HG03575 (cell line): ENCODE data around the gene FAIM.
"Not testable (repeated sequence)": the region's sequence is repeated elsewhere in the genome, so short reads cannot be mapped to it uniquely, and the experiment has no call there.

Source experiments
- ATAC-seq: cut with Tn5 transposase; IDR thresholded peaks from one replicate; pipeline ENCODE4 v1.9.1; 2021; ENCODE audit not compliant: unreplicated experiment, insufficient number of reproducible peaks, low FRiP score; ENCODE audit errors: extremely low read depth

Gene FAIM

DNA sequence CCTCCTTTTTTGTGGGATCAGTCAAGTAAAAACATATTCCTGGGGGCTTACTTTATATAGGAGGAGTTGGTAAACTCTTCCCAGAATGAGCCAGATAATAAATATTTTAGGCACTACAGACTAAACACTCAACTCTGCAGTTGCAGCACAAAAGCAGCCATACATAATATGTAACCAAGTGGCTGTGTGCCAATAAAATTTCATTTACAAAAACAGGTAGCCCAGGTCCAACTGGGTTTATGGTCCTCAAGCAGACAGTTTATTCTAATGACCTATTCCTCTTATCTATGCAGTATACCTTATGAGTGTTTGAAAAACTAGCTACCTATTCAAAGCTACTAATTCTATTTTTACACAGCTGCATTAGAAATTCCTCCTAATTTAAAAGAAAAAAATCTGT lies 61.8 kb downstream of the FAIM start:
- no peak for ATAC-seq

DNA sequence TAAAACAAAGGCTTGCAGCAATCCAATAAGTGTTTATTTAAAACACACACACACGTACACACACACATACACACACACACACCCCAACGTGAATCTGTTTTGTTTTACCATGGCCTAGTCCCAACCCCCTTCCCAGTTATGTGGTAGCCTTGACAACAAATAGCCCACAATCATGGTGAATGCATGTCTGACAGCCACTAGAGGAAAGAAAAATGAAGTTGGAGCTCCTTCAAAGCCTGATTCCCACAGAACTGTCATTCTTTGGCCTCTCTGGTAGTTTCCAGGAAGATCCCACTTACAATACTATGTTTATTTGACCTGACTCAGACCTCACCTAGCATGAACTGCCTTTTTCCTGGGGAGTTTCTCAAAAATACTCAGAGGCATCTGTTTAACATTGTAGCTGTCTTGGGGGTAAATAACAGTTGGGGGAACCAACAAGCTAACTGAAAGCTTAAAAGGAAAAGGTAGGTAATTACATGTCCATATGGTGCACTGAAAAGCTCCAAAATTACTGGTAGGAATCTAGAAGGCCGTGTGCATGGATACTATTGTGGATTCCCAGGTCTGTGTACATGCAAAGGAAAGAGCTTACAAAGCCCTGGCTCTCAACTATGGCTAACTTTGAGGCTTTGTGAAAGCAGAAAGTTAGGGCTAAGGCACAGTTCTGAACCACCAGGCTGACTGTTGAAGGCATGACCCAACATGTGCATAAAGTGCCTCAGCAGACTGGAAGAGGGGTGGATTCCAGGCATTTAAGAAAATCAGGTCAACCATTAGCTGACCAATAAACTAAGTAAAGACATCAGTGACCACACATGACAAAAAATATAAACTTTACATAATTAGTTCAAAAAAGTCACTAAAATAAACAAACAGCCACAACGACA lies 65.3 kb downstream of the FAIM start:
- ATAC-seq = no peak

DNA sequence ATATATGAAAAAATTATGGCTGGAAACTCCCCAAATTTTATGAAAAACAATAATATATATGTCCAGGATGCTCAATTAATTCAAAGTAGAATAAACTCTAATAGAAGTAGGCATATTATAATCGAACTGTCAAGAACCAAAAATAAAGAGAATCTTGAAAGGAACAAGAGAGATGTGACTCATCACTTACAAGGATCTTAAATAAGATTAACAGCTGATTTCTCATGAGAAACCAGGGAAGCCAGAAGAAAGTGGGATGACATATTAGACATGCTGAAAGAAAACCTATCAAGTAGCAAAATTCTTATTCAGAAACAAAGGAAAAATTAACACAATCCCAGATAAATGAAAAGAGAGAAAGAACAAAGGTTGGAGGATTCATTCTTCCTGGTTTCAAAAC lies 66.8 kb downstream of the FAIM start:
- ATAC-seq = no peak

DNA sequence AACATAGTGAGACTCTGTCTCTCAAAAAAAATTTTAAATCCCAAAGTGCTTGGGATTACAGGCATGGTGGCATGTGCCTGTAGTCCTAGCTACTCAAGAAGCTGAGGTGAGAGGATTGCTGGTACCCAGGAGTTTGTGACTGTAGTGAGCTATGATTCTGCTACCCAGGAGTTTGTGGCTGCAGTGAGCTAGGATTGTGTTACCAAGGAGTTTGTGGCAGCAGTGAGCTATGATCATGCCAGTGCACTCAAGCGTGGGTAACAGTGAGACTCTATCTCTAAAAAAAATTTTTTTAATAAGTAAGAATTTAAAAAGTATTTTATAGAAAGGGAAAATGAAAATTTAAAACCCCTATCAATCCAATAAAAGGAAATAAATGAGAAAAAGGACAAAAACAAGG lies 69.5 kb downstream of the FAIM start:
- ATAC-seq = no peak

DNA sequence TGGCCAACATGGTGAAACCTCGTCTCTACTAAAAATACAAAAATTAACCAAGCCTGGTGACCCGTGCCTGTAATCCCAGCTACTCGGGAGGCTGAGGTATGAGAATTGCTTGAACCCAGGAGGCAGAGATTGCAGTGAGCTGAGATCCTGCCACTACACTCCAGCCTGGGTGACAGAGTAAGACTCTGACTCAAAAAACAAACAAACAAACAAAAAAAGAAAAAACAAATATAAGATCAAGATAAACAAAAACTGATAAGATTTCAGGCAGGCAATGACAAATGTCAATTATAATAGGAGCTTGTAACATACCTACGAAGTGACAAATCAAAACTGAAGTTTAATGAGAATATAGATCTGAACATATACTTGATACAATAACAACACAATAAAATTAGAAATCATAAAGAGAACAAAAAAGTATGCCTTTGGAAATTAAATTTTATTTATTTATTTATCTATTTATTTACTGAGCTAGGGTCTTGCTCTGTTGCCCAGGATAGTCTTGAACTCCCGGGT lies 70.4 kb downstream of the FAIM start:
- ATAC-seq = no peak

DNA sequence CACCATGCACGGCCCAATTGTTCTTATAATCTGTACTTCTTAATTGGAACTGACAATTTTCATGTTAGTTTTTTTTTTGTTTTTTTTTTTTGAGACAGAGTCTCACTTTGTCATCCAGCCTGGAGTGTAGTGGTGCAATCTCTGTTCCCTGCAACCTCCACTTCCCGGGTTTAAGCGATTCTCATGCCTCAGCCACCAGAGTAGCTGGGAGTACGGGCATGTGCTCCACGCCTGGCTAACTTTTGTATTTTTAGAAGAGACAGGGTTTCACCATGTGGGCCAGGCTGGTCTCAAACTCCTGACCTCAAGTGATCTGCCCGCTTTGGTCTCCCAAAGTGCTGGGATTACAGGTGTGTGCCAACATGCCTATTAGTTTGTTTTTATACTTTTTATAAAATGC lies 72.4 kb downstream of the FAIM start:
- ATAC-seq = not testable (repeated sequence)

DNA sequence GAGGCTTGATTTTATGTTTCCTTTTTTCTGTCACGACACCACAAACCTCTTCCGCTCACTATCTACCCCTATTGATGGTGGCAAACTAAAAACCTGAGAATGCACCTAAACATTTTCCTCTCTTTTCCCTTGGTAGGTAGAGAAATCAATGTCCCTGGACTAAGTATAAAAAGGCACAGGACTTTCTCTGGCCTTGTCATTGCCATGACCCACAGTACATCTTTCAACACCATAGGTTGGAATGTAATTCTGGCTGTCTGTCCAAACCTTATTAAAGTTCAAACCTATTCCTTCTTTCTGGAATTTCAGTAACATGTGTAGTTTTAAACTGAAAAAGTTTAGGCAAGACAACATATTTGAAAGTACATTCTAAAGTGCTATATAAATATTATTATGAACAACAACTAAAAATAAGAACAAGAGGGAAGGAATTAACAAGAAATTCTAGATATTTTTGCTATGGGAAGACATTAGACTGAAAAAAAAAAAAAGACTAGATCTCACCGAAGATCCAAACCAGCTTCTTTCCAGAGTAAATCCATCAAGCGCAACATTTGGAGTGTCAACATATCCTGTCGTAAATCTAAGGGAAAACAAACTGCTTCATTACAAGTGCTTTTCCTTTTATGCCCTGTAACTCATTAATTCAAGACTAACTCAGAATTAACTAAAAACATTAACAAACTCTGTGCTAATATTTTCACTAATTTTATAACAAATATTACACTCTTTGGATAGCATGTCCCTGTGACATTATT lies 73.1 kb downstream of the FAIM start:
- no peak for ATAC-seq

DNA sequence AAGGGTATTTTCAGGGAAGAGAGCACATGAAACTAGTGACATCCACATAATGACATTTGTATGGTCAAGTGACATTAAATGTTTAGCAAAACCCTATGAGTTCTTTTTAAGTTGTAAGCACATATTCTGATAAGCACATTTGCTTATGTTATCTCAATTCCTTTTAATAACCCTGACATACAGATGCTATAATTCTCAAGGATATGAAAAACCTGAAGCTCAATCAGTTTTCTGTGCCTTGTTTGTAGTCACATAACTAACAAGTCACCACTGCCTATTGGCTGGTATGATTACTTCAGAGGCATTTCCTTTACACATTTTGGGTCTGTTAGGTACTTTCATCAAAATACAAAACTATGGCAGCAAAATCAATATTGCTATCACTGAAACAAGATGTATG lies 74.1 kb downstream of the FAIM start:
- no peak for ATAC-seq
